RWPE2 (cell line): Measurements from ENCODE around the gene BRF1.

Experiments used
- ATAC-seq: fragments of 200-7000 bp; cut with Tn5 transposase; 3 replicates; pipeline ENCODE4 v1.9.1; 2021; ENCODE audit warnings: low read depth
- DNase-seq: peaks from one replicate; pipeline ENCODE4 v3.0.0-alpha.2; 2020; ENCODE audit warnings: low spot score
- H3K27ac ChIP-seq: fragments of 450-650 bp; 2 replicates; pipeline ENCODE4 v1.5.1; 2017; ENCODE audit warnings: mild to moderate bottlenecking; ENCODE audit not compliant: poor library complexity, severe bottlenecking
- H3K27me3 ChIP-seq: fragments of 250-450 bp; sonication (Bioruptor Pico); 2 replicates; pipeline ENCODE4 v1.5.1; 2021; ENCODE audit warnings: mild to moderate bottlenecking, moderate library complexity; ENCODE audit not compliant: insufficient read depth, poor library complexity, severe bottlenecking
- H3K36me3 ChIP-seq: fragments of 250-450 bp; sonication (Bioruptor Pico); 2 replicates; pipeline ENCODE4 v1.5.1; 2020; ENCODE audit warnings: low read depth, mild to moderate bottlenecking, moderate library complexity
- H3K4me1 ChIP-seq: fragments of 250-450 bp; sonication (Bioruptor Pico); 2 replicates; pipeline ENCODE4 v1.5.1; 2021; ENCODE audit warnings: mild to moderate bottlenecking, moderate library complexity; ENCODE audit not compliant: insufficient read depth, poor library complexity, severe bottlenecking
- H3K4me3 ChIP-seq: fragments of 250-450 bp; sonication (Bioruptor Pico); 2 replicates; pipeline ENCODE4 v1.5.1; 2021; ENCODE audit warnings: mild to moderate bottlenecking, moderate library complexity; ENCODE audit not compliant: severe bottlenecking
- H3K9me3 ChIP-seq: fragments of 250-450 bp; sonication (Bioruptor Pico); 2 replicates; pipeline ENCODE4 v1.5.1; 2021; ENCODE audit warnings: mild to moderate bottlenecking, moderate library complexity; ENCODE audit not compliant: severe bottlenecking
- TF ChIP-seq, protein P1 (sequence below): fragments of 450-650 bp; IDR thresholded peaks from one replicate; pipeline ENCODE4 v1.5.1; 2017; ENCODE audit warnings: mild to moderate bottlenecking, moderate library complexity; ENCODE audit not compliant: poor library complexity, severe bottlenecking

The BRF1 gene

DNA sequence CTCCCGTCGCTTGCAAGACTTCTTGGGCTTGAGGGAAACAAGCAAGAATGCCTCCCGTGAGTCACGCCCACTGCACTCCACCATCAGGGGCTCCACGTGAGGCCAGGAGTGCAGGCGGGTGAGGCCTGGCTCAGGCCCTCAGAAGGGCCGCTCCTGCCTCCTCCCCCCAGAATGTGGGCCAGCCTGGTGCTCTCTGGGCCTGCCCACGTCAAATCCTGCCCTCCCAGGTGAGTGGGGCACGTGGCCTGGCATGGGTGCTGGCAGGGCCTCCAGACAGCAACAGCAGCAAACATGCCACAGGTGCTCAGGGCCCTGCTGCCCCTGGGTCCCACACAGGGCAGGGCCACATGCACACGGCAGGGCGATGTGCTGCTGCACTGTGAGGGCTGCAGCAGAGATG lies 83.0 kb downstream of the BRF1 start:
- H3K4me3 ChIP-seq, result no peak overlapping the region
- DNase-seq (no peak), ATAC-seq (no peak)
- H3K27me3 ChIP-seq, result no peaks in the 10 kb centered on the region
- H3K4me1 ChIP-seq, result no peaks in the 10 kb centered on the region
- H3K27ac ChIP-seq, result no peak overlapping the region
- H3K36me3 ChIP-seq, result peaks cover 38% of the 10 kb centered on the region
- H3K9me3 ChIP-seq, result no peaks in the 10 kb centered on the region
- TF ChIP-seq, protein P1, sequence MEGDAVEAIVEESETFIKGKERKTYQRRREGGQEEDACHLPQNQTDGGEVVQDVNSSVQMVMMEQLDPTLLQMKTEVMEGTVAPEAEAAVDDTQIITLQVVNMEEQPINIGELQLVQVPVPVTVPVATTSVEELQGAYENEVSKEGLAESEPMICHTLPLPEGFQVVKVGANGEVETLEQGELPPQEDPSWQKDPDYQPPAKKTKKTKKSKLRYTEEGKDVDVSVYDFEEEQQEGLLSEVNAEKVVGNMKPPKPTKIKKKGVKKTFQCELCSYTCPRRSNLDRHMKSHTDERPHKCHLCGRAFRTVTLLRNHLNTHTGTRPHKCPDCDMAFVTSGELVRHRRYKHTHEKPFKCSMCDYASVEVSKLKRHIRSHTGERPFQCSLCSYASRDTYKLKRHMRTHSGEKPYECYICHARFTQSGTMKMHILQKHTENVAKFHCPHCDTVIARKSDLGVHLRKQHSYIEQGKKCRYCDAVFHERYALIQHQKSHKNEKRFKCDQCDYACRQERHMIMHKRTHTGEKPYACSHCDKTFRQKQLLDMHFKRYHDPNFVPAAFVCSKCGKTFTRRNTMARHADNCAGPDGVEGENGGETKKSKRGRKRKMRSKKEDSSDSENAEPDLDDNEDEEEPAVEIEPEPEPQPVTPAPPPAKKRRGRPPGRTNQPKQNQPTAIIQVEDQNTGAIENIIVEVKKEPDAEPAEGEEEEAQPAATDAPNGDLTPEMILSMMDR, result no peak

DNA sequence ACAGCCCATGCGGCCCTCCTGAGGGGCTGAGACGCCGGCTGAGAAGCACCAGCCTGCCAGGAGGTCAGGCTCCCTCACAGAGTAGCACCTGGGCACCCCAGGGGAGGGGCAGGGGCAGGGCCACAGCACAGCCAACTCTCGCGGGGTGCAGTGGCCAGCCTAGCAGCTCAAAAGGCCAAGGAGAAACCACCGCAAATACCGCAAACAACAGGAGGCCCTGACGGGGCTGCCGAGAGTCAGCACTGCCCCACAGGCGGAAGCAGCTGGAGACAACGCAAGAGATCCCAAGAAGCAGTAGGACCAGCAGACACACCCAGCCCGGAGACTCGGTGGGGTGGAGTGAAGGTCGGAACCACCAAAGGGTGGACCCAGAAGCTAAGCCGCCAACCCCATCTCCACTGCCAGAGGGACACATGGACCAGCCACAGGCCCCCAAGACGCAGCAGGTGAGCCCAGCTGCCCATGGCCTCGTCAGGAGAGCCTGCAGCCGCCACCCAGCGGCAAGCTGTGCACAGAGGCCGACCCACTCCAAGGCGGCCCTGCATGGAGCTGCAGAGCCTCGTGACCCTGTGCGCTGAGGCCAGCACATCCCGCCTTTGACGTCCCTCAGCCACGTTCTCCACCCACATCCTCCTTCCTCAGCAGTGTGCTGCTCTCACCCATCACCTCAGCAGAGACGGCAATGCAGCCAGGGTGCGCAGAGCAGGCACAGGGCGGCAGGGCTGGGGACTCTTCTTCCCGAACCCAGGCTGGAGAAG lies 84.1 kb downstream of the BRF1 start:
- TF ChIP-seq, protein P1, result no peak
- DNase-seq (no peak), ATAC-seq (no peak)
- Histone ChIP-seq H3K4me3 (no peak overlapping the region), H3K9me3 (no peaks in the 10 kb centered on the region), H3K27me3 (no peaks in the 10 kb centered on the region), H3K36me3 (peaks cover 31% of the 10 kb centered on the region), H3K27ac (no peak overlapping the region), H3K4me1 (no peaks in the 10 kb centered on the region)

DNA sequence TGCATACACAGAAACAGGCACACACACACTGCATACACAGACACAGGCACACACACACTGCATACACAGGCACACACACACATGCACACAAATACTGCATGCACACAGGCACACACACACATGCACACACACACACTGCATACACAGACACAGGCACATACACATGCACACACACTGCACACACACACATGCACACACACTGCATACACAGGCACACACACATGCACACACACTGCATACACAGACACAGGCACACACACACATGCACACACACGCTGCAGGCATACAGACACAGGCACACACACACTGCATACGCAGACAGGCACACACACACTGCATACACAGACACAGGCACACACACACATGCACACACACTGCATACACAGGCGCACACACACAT lies 85.2 kb downstream of the BRF1 start:
- Histone ChIP-seq H3K9me3 (no peaks in the 10 kb centered on the region), H3K27me3 (no peaks in the 10 kb centered on the region), H3K4me1 (no peaks in the 10 kb centered on the region), H3K27ac (no peak overlapping the region), H3K4me3 (no peak overlapping the region), H3K36me3 (peaks cover 20% of the 10 kb centered on the region)
- TF ChIP-seq, protein P1, result no peak
- no peak for DNase-seq
- no peak for ATAC-seq

DNA sequence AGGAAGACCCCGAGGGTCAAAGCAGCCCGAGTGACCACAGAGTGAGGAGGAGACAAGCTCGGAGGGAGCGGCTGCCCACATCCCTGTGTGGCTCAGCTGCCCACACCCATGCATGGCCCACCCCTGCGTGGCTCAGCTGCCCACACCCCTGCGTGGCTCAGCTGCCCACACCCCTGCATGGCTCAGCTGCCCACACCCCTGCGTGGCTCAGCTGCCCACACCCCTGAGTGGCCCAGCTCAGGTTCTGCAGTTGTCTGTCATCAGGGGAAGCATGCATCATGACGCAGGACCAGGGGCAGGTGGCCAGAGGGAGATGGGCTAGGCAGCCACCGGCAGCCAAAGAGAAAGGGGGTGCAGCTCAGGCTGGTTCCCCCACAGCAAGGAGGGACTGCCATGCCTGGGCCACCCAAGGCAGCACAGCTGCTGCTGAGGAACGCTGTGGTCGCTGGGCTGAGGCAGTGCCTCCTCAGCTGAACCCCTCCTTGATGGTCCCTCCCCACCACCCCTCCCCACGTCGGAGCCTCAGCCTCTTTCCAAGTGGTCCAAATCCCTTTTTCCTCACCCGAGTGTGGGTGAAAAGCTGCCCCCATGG lies 86.4 kb downstream of the BRF1 start:
- Histone ChIP-seq H3K27me3 (no peaks in the 10 kb centered on the region), H3K27ac (no peak overlapping the region), H3K4me1 (no peaks in the 10 kb centered on the region), H3K4me3 (no peak overlapping the region), H3K36me3 (peaks cover 18% of the 10 kb centered on the region), H3K9me3 (no peaks in the 10 kb centered on the region)
- ATAC-seq (no peak), DNase-seq (no peak)
- TF ChIP-seq, protein P1, result no peak

DNA sequence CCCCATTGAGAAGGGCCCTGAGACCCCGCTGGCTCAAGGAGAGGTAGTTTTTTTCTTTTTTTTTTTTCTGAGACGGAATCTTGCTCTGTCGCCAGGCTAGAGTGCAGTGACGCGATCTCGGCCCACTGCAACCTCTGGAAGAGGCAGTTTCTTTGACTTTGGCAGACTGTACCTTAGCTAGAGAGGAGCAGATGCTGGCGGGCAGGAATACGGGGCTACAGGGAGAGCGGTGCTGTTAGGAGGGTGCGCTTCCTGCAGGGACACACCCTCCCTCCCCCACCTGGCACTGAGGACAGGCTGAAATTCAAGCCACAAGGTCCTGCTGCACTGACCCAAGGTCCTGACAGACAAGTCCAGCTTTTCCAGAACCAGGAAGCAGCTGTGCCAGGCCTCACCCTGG lies 87.4 kb downstream of the BRF1 start:
- DNase-seq (no peak), ATAC-seq (no peak)
- no peaks in the 10 kb centered on the region for H3K9me3 ChIP-seq
- no peaks in the 10 kb centered on the region for H3K27me3 ChIP-seq
- TF ChIP-seq, protein P1, result no peak
- H3K4me3 ChIP-seq, result no peak overlapping the region
- H3K36me3 ChIP-seq, result peaks cover 8% of the 10 kb centered on the region
- H3K27ac ChIP-seq, result no peak overlapping the region
- no peaks in the 10 kb centered on the region for H3K4me1 ChIP-seq
